SK-N-SH (cell line): ENCODE data around the gene ACOT7.

ENCODE experiments used
- EP300 ChIP-seq, 2 experiments: IDR thresholded peaks; 2 replicates each; pipeline versions ENCODE4 v1.4.0 to v1.6.1; 2012; ENCODE audit warnings: borderline replicate concordance in 1 of 2, low read depth in 1 of 2, low read length in 1 of 2
- NRF1 ChIP-seq: IDR thresholded peaks from 2 replicates; pipeline ENCODE4 v1.6.1; 2012; ENCODE audit warnings: low read depth, mild to moderate bottlenecking, low read length
- POLR2AphosphoS5 ChIP-seq: IDR thresholded peaks from 2 replicates; pipeline ENCODE4 v1.6.1; 2012; ENCODE audit warnings: low read depth, low read length
- RAD21 ChIP-seq: IDR thresholded peaks from 2 replicates; pipeline ENCODE4 v1.6.1; 2012; ENCODE audit warnings: mild to moderate bottlenecking, low read length
- RXRA ChIP-seq: IDR thresholded peaks from 2 replicates; pipeline ENCODE4 v1.4.0; 2012; ENCODE audit warnings: low read depth, mild to moderate bottlenecking, borderline replicate concordance
- TAF1 ChIP-seq: IDR thresholded peaks from 2 replicates; pipeline ENCODE4 v1.6.1; 2012; ENCODE audit warnings: low read depth, mild to moderate bottlenecking, low read length, moderate library complexity, borderline replicate concordance
- TF ChIP-seq, protein P1 (sequence below): fragments of 200-600 bp; sonication (generic); IDR thresholded peaks from 2 replicates; pipeline ENCODE4 v1.6.1; 2017; ENCODE audit warnings: antibody characterized with exemption, mild to moderate bottlenecking, moderate library complexity
- TF ChIP-seq, protein P2 (sequence below): fragments of 150-350 bp; IDR thresholded peaks from 2 replicates; pipeline ENCODE4 v1.6.1; 2017; ENCODE audit warnings: antibody characterized with exemption, low read length, low read depth, borderline replicate concordance

DNA sequence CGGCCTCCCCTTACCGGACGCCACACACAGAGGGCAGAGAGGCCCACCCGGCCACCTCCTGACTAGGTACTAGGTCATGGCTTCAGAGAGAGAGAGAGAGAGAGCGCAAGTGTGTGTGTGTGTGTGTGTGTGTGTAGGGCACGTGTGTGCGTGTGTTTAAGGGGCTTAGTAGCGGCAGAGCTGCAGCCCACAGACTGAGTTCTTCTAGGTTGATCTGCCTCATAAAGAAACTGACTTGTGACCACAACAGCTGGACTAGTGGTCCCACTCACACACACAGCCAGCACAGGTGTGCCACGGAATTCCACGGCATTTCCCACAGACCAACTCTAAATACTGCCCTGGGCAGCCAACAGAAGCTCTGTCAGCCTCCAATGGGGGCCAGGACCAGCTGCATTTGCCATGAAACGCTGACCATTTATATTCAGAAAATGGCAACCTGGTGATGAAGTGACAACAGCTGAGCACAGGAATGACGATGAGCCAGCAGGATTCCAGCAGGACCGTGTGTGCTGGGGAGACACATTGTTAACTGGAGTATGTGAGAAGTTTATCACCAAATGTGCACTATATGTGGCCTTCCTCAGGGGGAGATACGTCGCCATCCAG, 93.9 kb downstream of the ACOT7 start:
- TF ChIP-seq, protein P1, sequence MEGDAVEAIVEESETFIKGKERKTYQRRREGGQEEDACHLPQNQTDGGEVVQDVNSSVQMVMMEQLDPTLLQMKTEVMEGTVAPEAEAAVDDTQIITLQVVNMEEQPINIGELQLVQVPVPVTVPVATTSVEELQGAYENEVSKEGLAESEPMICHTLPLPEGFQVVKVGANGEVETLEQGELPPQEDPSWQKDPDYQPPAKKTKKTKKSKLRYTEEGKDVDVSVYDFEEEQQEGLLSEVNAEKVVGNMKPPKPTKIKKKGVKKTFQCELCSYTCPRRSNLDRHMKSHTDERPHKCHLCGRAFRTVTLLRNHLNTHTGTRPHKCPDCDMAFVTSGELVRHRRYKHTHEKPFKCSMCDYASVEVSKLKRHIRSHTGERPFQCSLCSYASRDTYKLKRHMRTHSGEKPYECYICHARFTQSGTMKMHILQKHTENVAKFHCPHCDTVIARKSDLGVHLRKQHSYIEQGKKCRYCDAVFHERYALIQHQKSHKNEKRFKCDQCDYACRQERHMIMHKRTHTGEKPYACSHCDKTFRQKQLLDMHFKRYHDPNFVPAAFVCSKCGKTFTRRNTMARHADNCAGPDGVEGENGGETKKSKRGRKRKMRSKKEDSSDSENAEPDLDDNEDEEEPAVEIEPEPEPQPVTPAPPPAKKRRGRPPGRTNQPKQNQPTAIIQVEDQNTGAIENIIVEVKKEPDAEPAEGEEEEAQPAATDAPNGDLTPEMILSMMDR: no peak
- TF ChIP-seq EP300 (IDR thresholded peaks at IDR 0.05; ENCODE audit: borderline replicate concordance in 1 of 2, low read depth in 1 of 2, low read length in 1 of 2) (no peak), TAF1 (no peak), POLR2AphosphoS5 (no peak), NRF1 (no peak), RXRA (no peak), RAD21 (no peak)
- TF ChIP-seq, protein P2, sequence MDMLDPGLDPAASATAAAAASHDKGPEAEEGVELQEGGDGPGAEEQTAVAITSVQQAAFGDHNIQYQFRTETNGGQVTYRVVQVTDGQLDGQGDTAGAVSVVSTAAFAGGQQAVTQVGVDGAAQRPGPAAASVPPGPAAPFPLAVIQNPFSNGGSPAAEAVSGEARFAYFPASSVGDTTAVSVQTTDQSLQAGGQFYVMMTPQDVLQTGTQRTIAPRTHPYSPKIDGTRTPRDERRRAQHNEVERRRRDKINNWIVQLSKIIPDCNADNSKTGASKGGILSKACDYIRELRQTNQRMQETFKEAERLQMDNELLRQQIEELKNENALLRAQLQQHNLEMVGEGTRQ: no peak
